Kidney (tissue), 14 donors: ENCODE data around the gene SIGLEC14. TPM values are rescaled to one million over a fixed set of nuclear protein-coding genes. Genes with fewer than 3 reads are reported as not detected.

ENCODE experiments used
- DNase-seq, 5 donors: peaks; one replicate each; pipeline ENCODE4 v3.0.0-alpha.2; 2013 to 2020
- FAIRE-seq: peaks from 2 replicates; lab custom pipeline; 2012; peaks lifted over from hg19 to GRCh38; lab: Jason Lieb, UNC
- H3K27ac ChIP-seq, 2 donors: one replicate each; pipeline ENCODE4 v1.7.0; 2013; ENCODE audit warnings: low read depth in 2 of 2, low read length in 2 of 2, inconsistent platforms in 1 of 2
- H3K27me3 ChIP-seq: one replicate; pipeline ENCODE4 v1.7.1; 2013; ENCODE audit warnings: low read length, inconsistent platforms; ENCODE audit not compliant: control insufficient read depth, insufficient read depth
- H3K36me3 ChIP-seq, 3 donors: one replicate each; pipeline versions ENCODE4 v1.7.0 to v1.7.1; 2013; ENCODE audit warnings: low read length in 3 of 3, control low read depth in 1 of 3, inconsistent platforms in 1 of 3; ENCODE audit not compliant: insufficient read depth in 3 of 3, control insufficient read depth in 2 of 3
- H3K4me1 ChIP-seq, 3 donors: one replicate each; pipeline versions ENCODE4 v1.7.0 to v1.7.1; 2013; ENCODE audit warnings: low read length in 3 of 3, inconsistent platforms in 1 of 3, low read depth in 1 of 3; ENCODE audit not compliant: control insufficient read depth in 2 of 3, insufficient read depth in 2 of 3
- H3K4me3 ChIP-seq, 3 donors: one replicate each; pipeline versions ENCODE4 v1.7.0 to v1.8.1; 2013; ENCODE audit warnings: low read length in 3 of 3, control low read depth in 1 of 3, inconsistent platforms in 1 of 3
- H3K9ac ChIP-seq, 3 donors: one replicate each; pipeline versions ENCODE4 v1.7.0 to v1.7.1; 2013; ENCODE audit warnings: low read length in 3 of 3, control low read depth in 1 of 3, inconsistent platforms in 1 of 3
- H3K9me3 ChIP-seq, 3 donors: one replicate each; pipeline versions ENCODE4 v1.7.0 to v1.7.1; 2013; ENCODE audit warnings: low read length in 3 of 3, control low read depth in 1 of 3, inconsistent platforms in 1 of 3; ENCODE audit not compliant: control insufficient read depth in 2 of 3, insufficient read depth in 1 of 3
- CTCF ChIP-seq: IDR thresholded peaks from 3 replicates; pipeline ENCODE4 v1.5.1; 2012; ENCODE audit warnings: mild to moderate bottlenecking, moderate library complexity, borderline replicate concordance; ENCODE audit not compliant: insufficient read depth; ENCODE audit errors: extremely low read depth
- intact Hi-C: fragments of 100-400 bp; cut with DNase I; formaldehyde crosslinking; loops from one replicate; pipeline ENCODE4 v1.11.1; 2022
- polyA plus RNA-seq: library from polyadenylated mRNA; stranded (reverse); fragments of 350-450 nt; fragmentation: Illumina TruSeq; extraction: RNeasy Lipid Tissue Mini Kit (QIAGEN cat#74804); gene quantifications from one replicate; pipeline ENCODE4 v1.2.3, GENCODE V29; 2014; ENCODE audit warnings: low read depth, low replicate concordance; ENCODE audit not compliant: insufficient read depth
- total RNA-seq: library from RNA; stranded (reverse); fragmentation: NEBNext Ultra II Directional; extraction: Animal tissue kit (Norgen Biotek cat#: 25700); gene quantifications from one replicate; pipeline ENCODE4 v1.2.1, GENCODE V29; 2021
- donor health status: control.
- donor health status: control.
- donor health status: control.
- donor health status: control.
- donor health status: control.
- donor health status: DM: yes; HTN: yes; CAD: no.
- donor health status: Normal renal cell carcinoma (clear cell type).

Gene SIGLEC14
- total and polyA plus RNA-seq, 2 donors from 2014 or later = 0.26 to 11.5 TPM

DNA sequence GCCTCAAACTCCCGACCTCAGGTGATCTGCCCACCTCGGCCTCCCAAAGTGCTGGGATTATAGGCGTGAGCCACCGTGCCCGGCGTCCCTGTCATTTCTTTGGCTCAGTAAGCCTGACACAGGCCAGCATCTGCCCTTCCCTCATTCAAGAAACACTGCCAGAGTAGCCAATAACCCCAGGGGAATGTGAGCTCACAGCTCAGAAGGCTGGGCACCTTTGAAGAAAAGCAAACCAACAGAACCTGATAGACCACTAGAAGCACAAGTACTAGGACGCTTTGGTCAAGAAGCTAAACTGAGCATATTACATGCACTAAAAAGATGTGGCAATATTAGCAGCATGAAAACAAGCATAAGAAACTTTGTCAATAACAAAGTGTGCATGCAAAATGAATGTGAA lies 30.6 kb downstream of the SIGLEC14 start:
- no peak overlapping the region for H3K9ac ChIP-seq
- H3K27ac ChIP-seq = no peak overlapping the region
- no peak for TF ChIP-seq CTCF
- FAIRE-seq = no peak
- H3K4me1 ChIP-seq = no peaks in the 10 kb centered on the region
- H3K36me3 ChIP-seq = no peaks in the 10 kb centered on the region
- no peaks in the 10 kb centered on the region for H3K27me3 ChIP-seq
- DNase-seq = no peak
- no peak overlapping the region for H3K4me3 ChIP-seq
- intact Hi-C loops = no loop called here
- H3K9me3 ChIP-seq = peaks cover 0 to 4% (median 0%) of the 10 kb centered on the region in 3 donors

GRCh38 chr19:51614789-51615188 lies 31.8 kb downstream of the SIGLEC14 start:
- no peaks in the 10 kb centered on the region for H3K36me3 ChIP-seq
- H3K27me3 ChIP-seq = no peaks in the 10 kb centered on the region
- DNase-seq (no peak), FAIRE-seq (no peak)
- intact Hi-C loops = no loop called here
- H3K4me1 ChIP-seq = no peaks in the 10 kb centered on the region
- no peak overlapping the region for H3K27ac ChIP-seq
- H3K9me3 ChIP-seq = peaks cover 0 to 4% (median 0%) of the 10 kb centered on the region in 3 donors
- H3K4me3 ChIP-seq = no peak overlapping the region
- no peak for TF ChIP-seq CTCF
- H3K9ac ChIP-seq = no peak overlapping the region

GRCh38 chr19:51610576-51610975 lies 36.0 kb downstream of the SIGLEC14 start:
- no peaks in the 10 kb centered on the region for H3K4me1 ChIP-seq
- TF ChIP-seq CTCF = no peak
- peaks cover 0 to 4% (median 0%) of the 10 kb centered on the region in 3 donors for H3K9me3 ChIP-seq
- DNase-seq (no peak), FAIRE-seq (no peak)
- no peak overlapping the region for H3K27ac ChIP-seq
- intact Hi-C loops = no loop called here
- H3K4me3 ChIP-seq = no peak overlapping the region
- H3K36me3 ChIP-seq = no peaks in the 10 kb centered on the region
- no peak overlapping the region for H3K9ac ChIP-seq
- no peaks in the 10 kb centered on the region for H3K27me3 ChIP-seq
